Neural cell (in vitro differentiated cells): ENCODE measurements around the gene TEX261. TPM values are rescaled to one million over a fixed set of nuclear protein-coding genes. Genes with fewer than 3 reads are reported as not detected.

ENCODE experiments used
- H2AFZ ChIP-seq: fragments of 200-600, 300-800 bp; sonication (generic), shearing (Covaris generic); 2 replicates; pipeline ENCODE4 v1.6.0; 2014; ENCODE audit warnings: low read depth, mild to moderate bottlenecking, antibody characterized with exemption, low read length, moderate library complexity
- H3F3A ChIP-seq: fragments of 200-600 bp; shearing (Covaris generic); 2 replicates; pipeline ENCODE4 v1.6.1; 2016; ENCODE audit warnings: mild to moderate bottlenecking, moderate library complexity, mixed read lengths, antibody characterized with exemption, low read length; ENCODE audit not compliant: insufficient read depth, poor library complexity, severe bottlenecking
- H3K27ac ChIP-seq: fragments of 200-600, 300-800 bp; sonication (generic), shearing (Covaris generic); 2 replicates; pipeline ENCODE4 v1.5.1; 2014; ENCODE audit warnings: mild to moderate bottlenecking, low read length, moderate library complexity
- H3K27me3 ChIP-seq: fragments of 300-800, 200-600 bp; sonication (generic), shearing (Covaris generic); 2 replicates; pipeline ENCODE4 v1.6.0; 2014; ENCODE audit warnings: mild to moderate bottlenecking, low read depth, low read length, moderate library complexity; ENCODE audit not compliant: insufficient read depth
- H3K36me3 ChIP-seq: fragments of 300-800, 200-600 bp; sonication (generic), shearing (Covaris generic); 2 replicates; pipeline ENCODE4 v1.5.1; 2014; ENCODE audit warnings: mild to moderate bottlenecking, antibody characterized with exemption, low read length, moderate library complexity; ENCODE audit not compliant: insufficient read depth
- H3K4me2 ChIP-seq: fragments of 300-800, 200-600 bp; sonication (generic), shearing (Covaris generic); 2 replicates; pipeline ENCODE4 v1.6.0; 2014; ENCODE audit warnings: mild to moderate bottlenecking, low read length
- H3K4me3 ChIP-seq: fragments of 300-800, 200-600 bp; sonication (generic), shearing (Covaris generic); 2 replicates; pipeline ENCODE4 v1.5.1; 2014; ENCODE audit warnings: mild to moderate bottlenecking, low read length, moderate library complexity
- H3K79me2 ChIP-seq: fragments of 200-600 bp; shearing (Covaris generic); replicated peaks from 2 replicates; pipeline ENCODE4 v1.6.0; 2014; ENCODE audit warnings: mild to moderate bottlenecking, low read length, moderate library complexity; ENCODE audit not compliant: insufficient read depth
- H3K9ac ChIP-seq: fragments of 300-800, 200-600 bp; sonication (generic), shearing (Covaris generic); 2 replicates; pipeline ENCODE4 v1.6.1; 2016; ENCODE audit warnings: mild to moderate bottlenecking, low read length, mixed read lengths
- H3K9me2 ChIP-seq: fragments of 200-600 bp; shearing (Covaris generic); 2 replicates; pipeline ENCODE4 v1.6.1; 2016; ENCODE audit warnings: mild to moderate bottlenecking, low read length, mixed read lengths; ENCODE audit not compliant: insufficient read depth
- H3K9me3 ChIP-seq: fragments of 200-600, 300-800 bp; sonication (generic), shearing (Covaris generic); 2 replicates; pipeline ENCODE4 v1.6.1; 2016; ENCODE audit warnings: mild to moderate bottlenecking, mixed run types, low read length, moderate library complexity, mixed read lengths
- H4K20me1 ChIP-seq: fragments of 200-600 bp; shearing (Covaris generic); 2 replicates; pipeline ENCODE4 v1.6.1; 2016; ENCODE audit warnings: mild to moderate bottlenecking, mixed run types; ENCODE audit not compliant: insufficient read depth
- EP300 ChIP-seq: fragments of 450-650 bp; conservative IDR thresholded peaks from 2 replicates; pipeline ENCODE4 v1.6.1; 2014; ENCODE audit warnings: antibody characterized with exemption, mild to moderate bottlenecking, moderate library complexity; ENCODE audit not compliant: poor library complexity, severe bottlenecking
- EZH2 ChIP-seq: fragments of 200-600, 300-800 bp; shearing (Covaris generic), sonication (generic); IDR thresholded peaks from 2 replicates; pipeline ENCODE4 v1.6.1; 2014; ENCODE audit warnings: antibody characterized with exemption, low read length, borderline replicate concordance, mild to moderate bottlenecking; ENCODE audit not compliant: insufficient read depth, poor library complexity, severe bottlenecking
- MXI1 ChIP-seq: fragments of 450-650 bp; conservative IDR thresholded peaks from 2 replicates; pipeline ENCODE4 v1.6.1; 2014; ENCODE audit warnings: antibody characterized with exemption, mild to moderate bottlenecking; ENCODE audit not compliant: poor library complexity, severe bottlenecking
- POLR2AphosphoS5 ChIP-seq: IDR thresholded peaks from 2 replicates; pipeline ENCODE4 v1.6.1; 2012
- RAD21 ChIP-seq: fragments of 450-650 bp; conservative IDR thresholded peaks from 2 replicates; pipeline ENCODE4 v1.6.1; 2014; ENCODE audit warnings: antibody characterized with exemption, mild to moderate bottlenecking, moderate library complexity
- SMC3 ChIP-seq: fragments of 450-650 bp; conservative IDR thresholded peaks from 2 replicates; pipeline ENCODE4 v1.6.1; 2014; ENCODE audit warnings: antibody characterized with exemption, mild to moderate bottlenecking, moderate library complexity; ENCODE audit not compliant: poor library complexity
- TAF1 ChIP-seq: IDR thresholded peaks from 2 replicates; pipeline ENCODE4 v1.6.1; 2012; ENCODE audit warnings: low read depth
- polyA plus RNA-seq: library from polyadenylated mRNA; depleted of rRNA; stranded (reverse); fragments of >200 nt; gene quantifications from 2 replicates; pipeline ENCODE4 v1.2.3, GENCODE V29; 2014
- TF ChIP-seq, protein P1 (sequence below): fragments of 450-650 bp; IDR thresholded peaks from 2 replicates; pipeline ENCODE4 v1.5.1; 2014; ENCODE audit warnings: antibody characterized with exemption, mild to moderate bottlenecking, moderate library complexity; ENCODE audit not compliant: poor library complexity, severe bottlenecking
- TF ChIP-seq, protein P2 (sequence below): IDR thresholded peaks from 2 replicates; pipeline ENCODE4 v1.6.1; 2012; ENCODE audit warnings: borderline replicate concordance

TEX261 gene
- polyA plus RNA-seq, 1 donor from 2014 or later, result 48.2 TPM

DNA sequence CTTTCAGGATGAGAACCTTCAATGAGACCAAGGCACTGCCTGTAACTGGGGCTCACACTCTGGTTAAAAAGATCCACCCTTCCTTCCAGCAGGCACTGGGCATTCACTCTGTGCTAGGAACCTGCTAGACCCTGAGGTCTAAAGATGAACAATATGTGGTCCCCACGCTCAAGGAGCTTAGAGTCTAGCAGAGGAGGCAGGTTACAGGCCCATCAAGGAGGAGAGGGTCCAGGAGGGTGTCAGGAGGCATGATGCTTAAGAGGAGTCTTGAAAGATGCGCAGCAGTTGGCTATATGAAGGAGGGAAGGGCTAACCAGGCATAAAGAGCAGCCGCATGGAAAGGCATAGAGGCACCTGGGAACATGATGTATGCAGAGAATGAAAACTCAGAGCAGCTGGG is 11.7 kb downstream of the TEX261 start:
- Histone ChIP-seq H3K4me3 (no peak overlapping the region), H3K9me2 (no peaks in the 10 kb centered on the region), H3K27ac (no peak overlapping the region), H3K79me2 (no peaks in the 10 kb centered on the region), H4K20me1 (no peaks in the 10 kb centered on the region), H3K36me3 (peaks cover 8% of the 10 kb centered on the region), H3K4me2 (no peak overlapping the region), H3K9me3 (no peaks in the 10 kb centered on the region), H3K9ac (no peak overlapping the region), H3F3A (no peaks in the 10 kb centered on the region), H3K27me3 (peaks cover 12% of the 10 kb centered on the region), H2AFZ (no peak overlapping the region)
- TF ChIP-seq EP300 (no peak), TAF1 (no peak), MXI1 (no peak), RAD21 (no peak)

DNA sequence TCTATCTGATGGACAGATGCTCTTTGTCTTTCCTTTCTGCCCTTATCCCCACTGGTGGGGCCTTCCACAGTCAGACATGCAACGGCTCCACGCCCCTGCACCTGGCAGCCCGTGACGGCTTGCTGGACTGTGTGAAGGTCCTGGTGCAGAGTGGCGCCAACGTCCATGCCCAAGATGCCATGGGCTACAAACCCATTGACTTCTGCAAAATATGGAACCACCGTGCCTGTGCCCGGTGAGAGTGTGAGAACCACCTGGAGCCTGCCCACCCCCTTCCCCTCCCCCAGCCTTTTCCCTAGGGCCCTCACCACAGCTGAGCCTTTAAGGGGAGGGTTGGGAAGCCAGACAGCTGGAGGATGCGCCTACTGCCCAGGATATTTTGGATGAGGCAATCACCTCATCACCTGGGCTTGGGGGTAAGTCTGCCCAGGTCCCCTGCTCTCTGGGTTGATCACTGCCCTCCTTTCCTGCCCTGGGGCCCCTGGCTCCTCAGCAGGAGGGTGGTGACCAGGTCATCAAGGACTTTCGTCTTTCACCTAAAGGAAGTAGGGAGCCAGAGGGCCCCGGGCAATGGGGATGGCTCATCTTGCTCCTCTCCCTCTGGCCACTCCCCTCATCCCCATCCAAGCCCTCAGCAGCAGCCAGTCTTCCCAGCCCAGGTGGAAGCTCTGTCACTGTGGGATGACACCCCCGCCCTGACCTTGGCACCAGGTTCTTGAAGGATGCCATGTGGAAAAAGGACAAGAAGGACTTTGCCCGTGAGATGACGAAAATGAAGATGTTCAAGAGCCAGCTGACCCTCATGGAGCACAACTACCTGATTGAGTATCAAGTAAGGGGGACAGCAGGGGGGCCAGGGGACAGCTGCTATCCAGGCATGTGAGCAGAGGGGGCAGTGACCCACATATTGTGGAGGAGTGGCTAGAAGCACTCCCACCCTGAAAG is 12.5 kb downstream of the TEX261 start:
- Histone ChIP-seq H3K36me3 (peaks cover 8% of the 10 kb centered on the region), H4K20me1 (no peaks in the 10 kb centered on the region), H3K27ac (no peak overlapping the region), H3K27me3 (peaks cover 14% of the 10 kb centered on the region), H3K9ac (no peak overlapping the region), H2AFZ (no peak overlapping the region), H3K79me2 (no peaks in the 10 kb centered on the region), H3K9me3 (no peaks in the 10 kb centered on the region), H3K9me2 (no peaks in the 10 kb centered on the region), H3F3A (no peaks in the 10 kb centered on the region), H3K4me3 (no peak overlapping the region), H3K4me2 (no peak overlapping the region)
- TF ChIP-seq, protein P1, sequence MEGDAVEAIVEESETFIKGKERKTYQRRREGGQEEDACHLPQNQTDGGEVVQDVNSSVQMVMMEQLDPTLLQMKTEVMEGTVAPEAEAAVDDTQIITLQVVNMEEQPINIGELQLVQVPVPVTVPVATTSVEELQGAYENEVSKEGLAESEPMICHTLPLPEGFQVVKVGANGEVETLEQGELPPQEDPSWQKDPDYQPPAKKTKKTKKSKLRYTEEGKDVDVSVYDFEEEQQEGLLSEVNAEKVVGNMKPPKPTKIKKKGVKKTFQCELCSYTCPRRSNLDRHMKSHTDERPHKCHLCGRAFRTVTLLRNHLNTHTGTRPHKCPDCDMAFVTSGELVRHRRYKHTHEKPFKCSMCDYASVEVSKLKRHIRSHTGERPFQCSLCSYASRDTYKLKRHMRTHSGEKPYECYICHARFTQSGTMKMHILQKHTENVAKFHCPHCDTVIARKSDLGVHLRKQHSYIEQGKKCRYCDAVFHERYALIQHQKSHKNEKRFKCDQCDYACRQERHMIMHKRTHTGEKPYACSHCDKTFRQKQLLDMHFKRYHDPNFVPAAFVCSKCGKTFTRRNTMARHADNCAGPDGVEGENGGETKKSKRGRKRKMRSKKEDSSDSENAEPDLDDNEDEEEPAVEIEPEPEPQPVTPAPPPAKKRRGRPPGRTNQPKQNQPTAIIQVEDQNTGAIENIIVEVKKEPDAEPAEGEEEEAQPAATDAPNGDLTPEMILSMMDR, result no peak
- TF ChIP-seq TAF1, result no peak
- no peak for TF ChIP-seq MXI1
- no peak for TF ChIP-seq RAD21
- no peak for TF ChIP-seq EP300
- no peak for TF ChIP-seq EZH2
- TF ChIP-seq SMC3, result no peak
- TF ChIP-seq, protein P2, sequence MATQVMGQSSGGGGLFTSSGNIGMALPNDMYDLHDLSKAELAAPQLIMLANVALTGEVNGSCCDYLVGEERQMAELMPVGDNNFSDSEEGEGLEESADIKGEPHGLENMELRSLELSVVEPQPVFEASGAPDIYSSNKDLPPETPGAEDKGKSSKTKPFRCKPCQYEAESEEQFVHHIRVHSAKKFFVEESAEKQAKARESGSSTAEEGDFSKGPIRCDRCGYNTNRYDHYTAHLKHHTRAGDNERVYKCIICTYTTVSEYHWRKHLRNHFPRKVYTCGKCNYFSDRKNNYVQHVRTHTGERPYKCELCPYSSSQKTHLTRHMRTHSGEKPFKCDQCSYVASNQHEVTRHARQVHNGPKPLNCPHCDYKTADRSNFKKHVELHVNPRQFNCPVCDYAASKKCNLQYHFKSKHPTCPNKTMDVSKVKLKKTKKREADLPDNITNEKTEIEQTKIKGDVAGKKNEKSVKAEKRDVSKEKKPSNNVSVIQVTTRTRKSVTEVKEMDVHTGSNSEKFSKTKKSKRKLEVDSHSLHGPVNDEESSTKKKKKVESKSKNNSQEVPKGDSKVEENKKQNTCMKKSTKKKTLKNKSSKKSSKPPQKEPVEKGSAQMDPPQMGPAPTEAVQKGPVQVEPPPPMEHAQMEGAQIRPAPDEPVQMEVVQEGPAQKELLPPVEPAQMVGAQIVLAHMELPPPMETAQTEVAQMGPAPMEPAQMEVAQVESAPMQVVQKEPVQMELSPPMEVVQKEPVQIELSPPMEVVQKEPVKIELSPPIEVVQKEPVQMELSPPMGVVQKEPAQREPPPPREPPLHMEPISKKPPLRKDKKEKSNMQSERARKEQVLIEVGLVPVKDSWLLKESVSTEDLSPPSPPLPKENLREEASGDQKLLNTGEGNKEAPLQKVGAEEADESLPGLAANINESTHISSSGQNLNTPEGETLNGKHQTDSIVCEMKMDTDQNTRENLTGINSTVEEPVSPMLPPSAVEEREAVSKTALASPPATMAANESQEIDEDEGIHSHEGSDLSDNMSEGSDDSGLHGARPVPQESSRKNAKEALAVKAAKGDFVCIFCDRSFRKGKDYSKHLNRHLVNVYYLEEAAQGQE, result no peak
- no peak for TF ChIP-seq POLR2AphosphoS5
